Muscle of arm (tissue), 12 donors: Measurements from ENCODE around the gene BSND. TPM values are rescaled to one million over a fixed set of nuclear protein-coding genes. Genes with fewer than 3 reads are reported as not detected.

Experiments used
- DNase-seq: peaks from one replicate; pipeline ENCODE4 v3.0.0-alpha.2; 2013
- polyA plus RNA-seq, 12 donors: library from polyadenylated mRNA; unstranded; fragments of 120-200 nt; gene quantifications; one replicate each; pipeline ENCODE4 v1.2.1, GENCODE V29; 2013; ENCODE audit not compliant: insufficient read length in 12 of 12

BSND gene
- polyA plus RNA-seq, 12 donors: 0.03 to 0.07 (median 0.05) TPM; not detected in 6

- no peak for DNase-seq
These were observed 61.6 kb downstream of the BSND start for GRCh38 chr1:55060133-55060999.

GRCh38 chr1:55061000-55061705 is 62.4 kb downstream of the BSND start:
- DNase-seq: no peak

Other genes with a start within 250 kb of the BSND start
- gene PARS2, start 234.4 kb upstream of the BSND start, polyA plus RNA-seq: 1 to 10 TPM in 10 of 12 donors, not detected in 2; 3.6 to 5.4 (median 4.6) TPM
- 1 to 10 TPM in 3 of 12 donors, under 1 TPM in 6, not detected in 3; 0.08 to 5.8 (median 0.14) TPM for gene TTC22, start 197.6 kb upstream of the BSND start, polyA plus RNA-seq
- 10 to 100 TPM in 11 of 12 donors, not detected in 1; 15.9 to 40.1 (median 28.4) TPM for gene DHCR24, start 111.7 kb upstream of the BSND start, polyA plus RNA-seq
- gene TMEM61, start 18.3 kb upstream of the BSND start, polyA plus RNA-seq: under 1 TPM in 2 of 12 donors, not detected in 10; 0.18 to 0.23 TPM
- 10 to 100 TPM in 2 of 12 donors, 1 to 10 TPM in 9, not detected in 1; 2.9 to 23.1 (median 4.7) TPM for gene PCSK9, start 40.6 kb downstream of the BSND start, polyA plus RNA-seq
- 10 to 100 TPM in 11 of 12 donors, not detected in 1; 27.3 to 68.2 (median 45.9) TPM for gene USP24, start 216.4 kb downstream of the BSND start, polyA plus RNA-seq